ENCODE data around the gene NLGN3. TPM values are rescaled to one million over a fixed set of nuclear protein-coding genes. Genes with fewer than 3 reads are reported as not detected.

Gene NLGN3
- total and polyA plus RNA-seq, 2 donors (not counting 1 experiment from before 2014, with no cell fraction given), result 0.41 to 0.83 TPM

DNA sequence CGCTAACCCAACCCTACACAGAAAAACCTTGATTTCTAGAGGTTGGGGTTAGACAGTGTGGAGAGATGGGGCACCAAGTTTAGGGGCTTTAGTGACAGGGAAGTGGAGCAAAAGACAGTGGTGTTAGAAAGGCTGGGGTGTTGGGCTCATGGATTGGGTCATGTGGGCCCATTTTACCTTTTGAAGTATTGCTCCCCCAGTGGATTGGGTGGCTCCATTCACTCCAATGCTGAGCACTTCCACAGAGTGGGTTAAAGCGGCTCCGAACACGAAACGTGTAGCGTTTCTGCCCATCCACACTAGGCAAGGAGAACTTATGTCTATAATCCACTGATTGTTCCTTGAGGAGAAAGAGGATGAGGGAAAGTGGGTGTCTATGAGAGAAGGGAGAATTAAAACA lies 35.6 kb upstream of the NLGN3 start:
- no peak overlapping the region for H3K27ac ChIP-seq (ENCODE audit: insufficient read depth, low read length)
- no peak overlapping the region for H3K4me2 ChIP-seq (ENCODE audit: extremely low read depth, insufficient read depth, low read length)
- no peak overlapping the region for H3K4me3 ChIP-seq (replicated peaks in 1 of 4; ENCODE audit: control extremely low read depth in 1 of 4, insufficient read depth in 1 of 4, low read depth in 3 of 4, low read length in 4 of 4)
- peaks cover 5% of the 10 kb centered on the region for H3K27me3 ChIP-seq (ENCODE audit: control insufficient read depth, insufficient read depth, low read length)
- no peak overlapping the region for H3K9ac ChIP-seq (ENCODE audit: insufficient read depth, low read length)
- no peak for DNase-seq (ENCODE audit: low read depth in 2 of 2)
- no peaks in the 10 kb centered on the region for H4K20me1 ChIP-seq (ENCODE audit: control insufficient read depth, extremely low read depth, insufficient read depth, low read length)
- no peaks in the 10 kb centered on the region for H3K36me3 ChIP-seq (ENCODE audit: control insufficient read depth, insufficient read depth, low read length)
- H3K79me2 ChIP-seq (ENCODE audit: control insufficient read depth, insufficient read depth, low read length), result no peaks in the 10 kb centered on the region
- H3K9me3 ChIP-seq (ENCODE audit: control insufficient read depth, insufficient read depth, low read depth, low read length), result no peaks in the 10 kb centered on the region
- TF ChIP-seq, protein P1, sequence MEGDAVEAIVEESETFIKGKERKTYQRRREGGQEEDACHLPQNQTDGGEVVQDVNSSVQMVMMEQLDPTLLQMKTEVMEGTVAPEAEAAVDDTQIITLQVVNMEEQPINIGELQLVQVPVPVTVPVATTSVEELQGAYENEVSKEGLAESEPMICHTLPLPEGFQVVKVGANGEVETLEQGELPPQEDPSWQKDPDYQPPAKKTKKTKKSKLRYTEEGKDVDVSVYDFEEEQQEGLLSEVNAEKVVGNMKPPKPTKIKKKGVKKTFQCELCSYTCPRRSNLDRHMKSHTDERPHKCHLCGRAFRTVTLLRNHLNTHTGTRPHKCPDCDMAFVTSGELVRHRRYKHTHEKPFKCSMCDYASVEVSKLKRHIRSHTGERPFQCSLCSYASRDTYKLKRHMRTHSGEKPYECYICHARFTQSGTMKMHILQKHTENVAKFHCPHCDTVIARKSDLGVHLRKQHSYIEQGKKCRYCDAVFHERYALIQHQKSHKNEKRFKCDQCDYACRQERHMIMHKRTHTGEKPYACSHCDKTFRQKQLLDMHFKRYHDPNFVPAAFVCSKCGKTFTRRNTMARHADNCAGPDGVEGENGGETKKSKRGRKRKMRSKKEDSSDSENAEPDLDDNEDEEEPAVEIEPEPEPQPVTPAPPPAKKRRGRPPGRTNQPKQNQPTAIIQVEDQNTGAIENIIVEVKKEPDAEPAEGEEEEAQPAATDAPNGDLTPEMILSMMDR (conservative IDR thresholded peaks at IDR 0.05 in 1 of 2, IDR thresholded peaks at IDR 0.05 in 1 of 2; ENCODE audit: low read depth in 1 of 2, low read length in 2 of 2), result no peak
- TF ChIP-seq EZH2 (IDR thresholded peaks at IDR 0.05; ENCODE audit: low read length, missing control alignments), result no peak
- H2AFZ ChIP-seq (ENCODE audit: low read length), result no peak overlapping the region
- no peaks in the 10 kb centered on the region for H3K4me1 ChIP-seq (ENCODE audit: control insufficient read depth, extremely low read depth, insufficient read depth, low read length)

DNA sequence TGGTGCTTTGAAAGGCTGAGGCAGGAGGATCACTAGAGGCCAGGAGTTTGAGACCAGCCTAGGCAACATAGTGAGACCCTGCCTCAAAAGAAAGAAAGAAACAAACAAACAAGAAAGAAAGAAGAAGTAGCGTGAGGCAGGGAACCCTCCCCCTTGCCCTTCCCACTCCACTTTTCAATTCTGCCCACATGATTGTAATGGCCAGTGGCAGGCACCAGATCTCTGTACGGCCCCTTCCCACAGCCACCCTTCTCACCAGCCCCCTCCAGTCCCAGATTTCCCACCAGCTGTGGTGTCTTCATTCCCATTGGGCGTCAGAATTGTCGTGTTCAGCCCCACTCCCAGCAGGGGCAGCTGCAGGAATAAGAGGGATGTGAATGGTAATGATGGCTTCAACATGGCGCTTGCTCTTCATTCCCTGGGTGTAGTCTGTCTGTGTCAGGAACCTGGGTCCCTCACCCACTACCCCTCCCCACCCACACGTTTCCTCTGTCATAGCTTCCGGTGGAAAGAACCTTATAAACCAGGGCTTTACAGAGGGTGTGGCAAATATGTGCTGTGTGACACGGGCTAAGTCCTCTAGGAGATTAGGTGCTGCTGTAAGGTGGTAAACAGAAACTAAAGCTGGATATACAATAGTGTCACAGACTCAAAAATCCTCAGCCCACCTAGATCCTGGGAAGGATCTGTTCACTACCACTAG lies 33.3 kb upstream of the NLGN3 start, which contains the start of gene IL2RG:
IL2RG (minus strand) TSS at position 437 of the 703 bp plus-strand sequence; CDS start at position 399, 38 bp downstream.
- TF ChIP-seq, protein P1 (conservative IDR thresholded peaks at IDR 0.05 in 1 of 2, IDR thresholded peaks at IDR 0.05 in 1 of 2; ENCODE audit: low read depth in 1 of 2, low read length in 2 of 2), result no peak
- TF ChIP-seq EZH2 (IDR thresholded peaks at IDR 0.05; ENCODE audit: low read length, missing control alignments), result no peak
- Histone ChIP-seq H3K4me2 (ENCODE audit: extremely low read depth, insufficient read depth, low read length) (no peak within 1 kb of the TSS), H3K27ac (ENCODE audit: insufficient read depth, low read length) (no peak within 1 kb of the TSS), H3K27me3 (ENCODE audit: control insufficient read depth, insufficient read depth, low read length) (peaks cover 5% of the 10 kb centered on the region), H2AFZ (ENCODE audit: low read length) (no peak within 1 kb of the TSS), H3K4me3 (replicated peaks in 1 of 4; ENCODE audit: control extremely low read depth in 1 of 4, insufficient read depth in 1 of 4, low read depth in 3 of 4, low read length in 4 of 4) (no peak within 1 kb of the TSS), H3K9ac (ENCODE audit: insufficient read depth, low read length) (no peak within 1 kb of the TSS), H3K36me3 (ENCODE audit: control insufficient read depth, insufficient read depth, low read length) (no peaks in the 10 kb centered on the region), H4K20me1 (ENCODE audit: control insufficient read depth, extremely low read depth, insufficient read depth, low read length) (no peaks in the 10 kb centered on the region), H3K79me2 (ENCODE audit: control insufficient read depth, insufficient read depth, low read length) (no peaks in the 10 kb centered on the region), H3K9me3 (ENCODE audit: control insufficient read depth, insufficient read depth, low read depth, low read length) (no peaks in the 10 kb centered on the region), H3K4me1 (ENCODE audit: control insufficient read depth, extremely low read depth, insufficient read depth, low read length) (no peaks in the 10 kb centered on the region)
- no peak for DNase-seq (ENCODE audit: low read depth in 2 of 2)

DNA sequence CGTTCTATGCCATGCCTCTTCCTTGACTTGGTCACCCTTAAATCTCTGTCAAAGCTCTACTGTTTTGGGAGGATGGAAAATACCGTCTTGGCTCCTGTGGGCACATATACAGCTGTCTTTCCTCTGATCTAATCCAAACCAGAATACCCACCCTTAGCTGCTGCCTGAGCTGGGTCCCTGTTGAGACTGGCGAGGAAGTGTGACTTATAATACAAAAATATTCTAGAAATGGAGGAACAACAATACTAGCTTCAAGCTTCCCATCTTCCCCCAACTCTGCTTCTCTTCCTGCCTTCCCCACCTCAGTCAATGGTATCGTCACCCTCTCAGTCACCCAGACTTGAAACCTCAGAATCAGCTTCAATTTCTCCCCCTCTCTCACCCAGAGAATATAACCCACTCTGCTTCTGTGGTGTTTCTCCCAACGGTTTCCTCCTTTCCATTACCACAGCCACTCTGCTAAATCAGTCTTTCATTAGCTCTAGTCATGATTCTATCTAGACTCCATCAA lies 32.7 kb upstream of the NLGN3 start:
- TF ChIP-seq, protein P1 (conservative IDR thresholded peaks at IDR 0.05 in 1 of 2, IDR thresholded peaks at IDR 0.05 in 1 of 2; ENCODE audit: low read depth in 1 of 2, low read length in 2 of 2), result no peak
- TF ChIP-seq EZH2 (IDR thresholded peaks at IDR 0.05; ENCODE audit: low read length, missing control alignments), result no peak
- Histone ChIP-seq H2AFZ (ENCODE audit: low read length) (no peak overlapping the region), H3K4me2 (ENCODE audit: extremely low read depth, insufficient read depth, low read length) (no peak overlapping the region), H3K4me3 (replicated peaks in 1 of 4; ENCODE audit: control extremely low read depth in 1 of 4, insufficient read depth in 1 of 4, low read depth in 3 of 4, low read length in 4 of 4) (no peak overlapping the region), H3K27me3 (ENCODE audit: control insufficient read depth, insufficient read depth, low read length) (peaks cover 5% of the 10 kb centered on the region), H4K20me1 (ENCODE audit: control insufficient read depth, extremely low read depth, insufficient read depth, low read length) (no peaks in the 10 kb centered on the region), H3K9ac (ENCODE audit: insufficient read depth, low read length) (no peak overlapping the region), H3K79me2 (ENCODE audit: control insufficient read depth, insufficient read depth, low read length) (no peaks in the 10 kb centered on the region), H3K27ac (ENCODE audit: insufficient read depth, low read length) (no peak overlapping the region), H3K36me3 (ENCODE audit: control insufficient read depth, insufficient read depth, low read length) (no peaks in the 10 kb centered on the region), H3K4me1 (ENCODE audit: control insufficient read depth, extremely low read depth, insufficient read depth, low read length) (no peaks in the 10 kb centered on the region), H3K9me3 (ENCODE audit: control insufficient read depth, insufficient read depth, low read depth, low read length) (no peaks in the 10 kb centered on the region)
- DNase-seq (ENCODE audit: low read depth in 2 of 2), result no peak

All from fibroblast of lung (primary cell).